ENCODE data around the gene TRIM72.

- no peak for TF ChIP-seq POLR2A (IDR thresholded peaks at IDR 0.05)
- no peak for TF ChIP-seq CTCF (IDR thresholded peaks at IDR 0.05)
- TF ChIP-seq EP300 (IDR thresholded peaks at IDR 0.05), result no peak
Measured at GRCh38 chr16:31224092-31224955, 10.4 kb downstream of the TRIM72 start.
